ENCODE data around the gene DES.

Gene DES

DNA sequence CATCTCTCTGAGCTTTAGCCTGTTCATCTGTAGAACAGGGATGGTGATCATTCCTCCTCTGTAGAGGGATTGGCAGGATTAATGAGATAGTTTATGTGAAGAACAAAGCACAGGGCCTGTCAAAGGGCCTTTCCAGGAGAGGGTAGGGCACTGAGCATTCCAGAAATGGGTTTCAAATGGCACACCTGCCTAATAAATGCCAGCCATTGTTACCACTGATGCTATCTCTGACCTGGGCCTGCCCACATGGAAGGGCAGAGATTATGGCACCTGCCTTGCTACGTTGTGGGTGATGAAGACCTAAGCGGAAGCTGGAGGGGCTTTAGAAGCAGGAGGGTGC lies 49.5 kb downstream of the DES start:
- H3K27ac ChIP-seq, result no peak overlapping the region

DNA sequence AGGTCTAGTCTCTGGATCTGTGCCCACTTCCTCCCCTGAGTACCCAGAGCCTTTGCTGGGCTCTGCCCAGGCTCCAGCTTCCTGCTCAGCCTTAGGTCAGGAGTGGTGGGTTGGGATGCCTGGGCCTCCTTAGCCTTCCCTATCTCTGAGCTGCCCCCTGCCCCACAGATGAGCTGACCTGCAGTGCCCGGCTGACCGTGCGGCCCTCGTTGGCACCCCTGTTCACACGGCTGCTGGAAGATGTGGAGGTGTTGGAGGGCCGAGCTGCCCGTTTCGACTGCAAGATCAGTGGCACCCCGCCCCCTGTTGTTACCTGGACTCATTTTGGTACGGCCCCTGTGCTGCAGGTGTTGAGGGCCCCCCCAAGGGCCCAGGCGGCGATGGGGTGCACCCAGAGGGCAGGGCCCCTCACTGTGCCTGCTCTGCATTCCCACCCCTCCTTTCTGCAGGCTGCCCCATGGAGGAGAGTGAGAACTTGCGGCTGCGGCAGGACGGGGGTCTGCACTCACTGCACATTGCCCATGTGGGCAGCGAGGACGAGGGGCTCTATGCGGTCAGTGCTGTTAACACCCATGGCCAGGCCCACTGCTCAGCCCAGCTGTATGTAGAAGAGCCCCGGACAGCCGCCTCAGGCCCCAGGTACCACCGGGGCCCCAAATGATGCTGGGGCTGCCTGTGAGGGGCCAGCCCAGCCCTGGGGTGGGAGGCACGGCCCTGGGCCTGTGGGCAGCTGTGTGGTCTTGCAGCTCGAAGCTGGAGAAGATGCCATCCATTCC lies 50.4 kb downstream of the DES start:
- Histone ChIP-seq H3K9me3 (replicated peaks in 1 of 11) (no peaks in the 10 kb centered on the region), H3K9ac (no peak overlapping the region), H4K20me1 (peaks cover 0 to 10% (median 0%) of the 10 kb centered on the region in 11 experiments; a peak in 1 of 22 replicates), H3K36me3 (peaks cover 0 to 7% (median 0%) of the 10 kb centered on the region in 11 experiments; a peak in 4 of 22 replicates), H3K4me3 (no peak overlapping the region), H3K27me3 (no peaks in the 10 kb centered on the region), H3K27ac (no peak overlapping the region), H3K4me2 (peak overlapping the region in 5 of 11 experiments; percentile 5 to 41 (median 24); a peak in 5 of 22 replicates), H3K4me1 (peaks cover 6 to 31% (median 16%) of the 10 kb centered on the region in 10 experiments; a peak in 17 of 20 replicates)
- no peak for TF ChIP-seq Cebpa-rat (IDR thresholded peaks at IDR 0.05)

More for the DNA sequence above, 49.5 kb downstream of the DES start:
- Histone ChIP-seq H3K4me1 (peaks cover 6 to 34% (median 16%) of the 10 kb centered on the region in 10 experiments; a peak in 17 of 20 replicates), H3K9me3 (replicated peaks in 1 of 11) (no peaks in the 10 kb centered on the region), H4K20me1 (0 out of 22 replicates have a peak, but pooled peaks cover 0 to under 1% (median 0%) of the 10 kb centered on the region in 11 experiments), H3K4me3 (no peak overlapping the region), H3K4me2 (peak overlapping the region in 3 of 11 experiments; percentile 7 to 41 (median 26); a peak in 3 of 22 replicates), H3K36me3 (peaks cover 0 to 7% (median 0%) of the 10 kb centered on the region in 11 experiments; a peak in 4 of 22 replicates), H3K27me3 (no peaks in the 10 kb centered on the region), H3K9ac (no peak overlapping the region)
- TF ChIP-seq Cebpa-rat (IDR thresholded peaks at IDR 0.05), result no peak

DNA sequence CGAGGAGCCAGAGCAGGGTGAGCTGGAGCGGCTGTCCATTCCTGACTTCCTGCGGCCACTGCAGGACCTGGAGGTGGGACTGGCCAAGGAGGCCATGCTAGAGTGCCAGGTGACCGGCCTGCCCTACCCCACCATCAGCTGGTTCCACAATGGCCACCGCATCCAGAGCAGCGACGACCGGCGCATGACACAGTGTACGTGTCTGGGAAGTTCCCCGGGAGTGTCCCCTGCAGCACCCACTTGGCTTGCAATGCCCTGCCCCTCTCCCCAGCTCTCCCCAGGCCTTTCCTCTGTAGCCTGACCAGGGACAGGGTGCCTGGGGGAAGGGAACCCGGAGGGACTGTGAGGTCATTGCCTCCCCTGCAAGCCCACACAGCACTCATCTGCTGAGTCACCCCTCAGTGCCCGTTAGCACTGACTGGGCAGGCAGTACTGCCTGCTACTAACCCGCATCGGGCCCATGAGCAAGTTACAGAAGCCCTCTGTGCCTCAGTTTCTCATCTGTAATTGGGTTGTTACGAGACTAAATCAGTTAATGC lies 51.1 kb downstream of the DES start:
- Histone ChIP-seq H4K20me1 (peaks cover 0 to 11% (median 0%) of the 10 kb centered on the region in 11 experiments; a peak in 1 of 22 replicates), H3K4me1 (peaks cover 6 to 25% (median 15%) of the 10 kb centered on the region in 10 experiments; a peak in 17 of 20 replicates), H3K36me3 (peaks cover 0 to 7% (median 0%) of the 10 kb centered on the region in 11 experiments; a peak in 4 of 22 replicates), H3K27ac (no peak overlapping the region), H3K27me3 (no peaks in the 10 kb centered on the region), H3K9me3 (replicated peaks in 1 of 11) (no peaks in the 10 kb centered on the region), H3K9ac (no peak overlapping the region), H3K4me3 (no peak overlapping the region), H3K4me2 (0 out of 22 replicates have a peak overlapping the region, but pooled peaks of 2 of the 11 experiments have one; percentile 3 to 7)
- TF ChIP-seq Cebpa-rat (IDR thresholded peaks at IDR 0.05), result no peak

DNA sequence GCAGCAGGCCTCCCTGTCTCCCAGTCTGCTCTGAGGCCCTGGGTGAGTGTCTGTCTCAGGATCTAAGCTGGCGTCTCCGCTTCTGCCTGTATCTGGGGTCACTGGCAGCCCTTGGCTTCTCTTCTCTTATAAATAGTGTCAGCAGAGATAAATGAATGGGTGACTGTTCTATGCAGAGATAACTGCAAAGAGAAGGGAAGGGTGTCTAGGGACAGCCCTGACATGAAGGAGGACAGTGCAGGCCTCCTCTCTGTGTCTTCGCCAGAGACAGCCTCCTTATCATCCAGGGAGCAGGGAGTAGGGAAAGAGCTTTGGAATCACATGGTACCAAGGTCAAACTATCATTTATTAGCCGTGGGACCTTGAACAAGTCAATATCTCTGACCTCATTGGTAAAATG lies 52.3 kb downstream of the DES start:
- Histone ChIP-seq H3K27ac (no peak overlapping the region), H3K36me3 (peaks cover 0 to 7% (median 0%) of the 10 kb centered on the region in 11 experiments; a peak in 4 of 22 replicates), H3K9ac (no peak overlapping the region), H3K4me1 (peaks cover under 1 to 15% (median 13%) of the 10 kb centered on the region in 10 experiments; a peak in 16 of 20 replicates), H4K20me1 (peaks cover 0 to 11% (median 0%) of the 10 kb centered on the region in 11 experiments; a peak in 1 of 22 replicates), H3K27me3 (no peaks in the 10 kb centered on the region), H3K4me3 (no peak overlapping the region), H3K9me3 (replicated peaks in 1 of 11) (no peaks in the 10 kb centered on the region), H3K4me2 (no peak overlapping the region)
- no peak for TF ChIP-seq Cebpa-rat (IDR thresholded peaks at IDR 0.05)

DNA sequence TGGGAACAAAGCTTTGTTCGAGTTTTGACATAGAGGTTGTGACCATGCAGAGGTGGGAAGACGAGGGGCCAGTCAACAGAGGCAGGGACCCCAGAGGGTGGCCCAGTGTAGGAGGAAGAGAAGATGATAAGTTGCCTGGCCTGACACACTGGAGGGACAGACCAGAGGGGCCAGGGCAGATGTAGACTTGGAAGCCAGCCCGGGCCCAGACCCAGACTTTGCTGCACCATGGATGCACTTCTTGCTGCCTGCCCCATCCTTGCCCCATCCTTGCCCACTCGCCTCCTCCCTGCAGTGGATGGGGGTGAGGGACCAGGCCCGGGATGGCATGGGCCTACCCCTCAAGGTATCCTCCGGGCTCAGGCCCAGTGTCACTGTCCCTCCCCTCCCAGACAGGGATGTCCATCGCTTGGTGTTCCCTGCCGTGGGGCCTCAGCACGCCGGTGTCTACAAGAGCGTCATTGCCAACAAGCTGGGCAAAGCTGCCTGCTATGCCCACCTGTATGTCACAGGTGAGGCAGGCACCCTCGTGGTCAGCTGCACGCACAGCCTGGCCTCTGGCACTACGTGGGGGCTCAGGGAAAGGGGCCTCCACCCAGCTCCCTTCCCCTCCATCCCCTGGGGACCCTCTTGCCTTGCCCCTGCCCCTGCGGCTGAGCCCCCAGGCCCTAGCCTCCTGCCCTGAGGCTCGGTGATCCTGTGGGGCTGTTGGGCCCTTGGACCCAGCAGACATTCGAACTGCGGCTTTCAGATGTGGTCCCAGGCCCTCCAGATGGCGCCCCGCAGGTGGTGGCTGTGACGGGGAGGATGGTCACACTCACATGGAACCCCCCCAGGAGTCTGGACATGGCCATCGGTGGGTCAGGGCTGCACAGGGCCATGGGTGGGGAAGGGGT lies 53.5 kb downstream of the DES start:
- H3K9me3 ChIP-seq (replicated peaks in 1 of 11), result no peaks in the 10 kb centered on the region
- TF ChIP-seq Cebpa-rat (IDR thresholded peaks at IDR 0.05), result no peak
- no peak overlapping the region for H3K4me2 ChIP-seq
- H3K9ac ChIP-seq, result no peak overlapping the region
- peaks cover 0 to 7% (median 0%) of the 10 kb centered on the region in 11 experiments; a peak in 3 of 22 replicates for H3K36me3 ChIP-seq
- H3K27ac ChIP-seq, result no peak overlapping the region
- H3K27me3 ChIP-seq, result no peaks in the 10 kb centered on the region
- no peak overlapping the region for H3K4me3 ChIP-seq
- H4K20me1 ChIP-seq, result peaks cover 0 to 11% (median 0%) of the 10 kb centered on the region in 11 experiments; a peak in 1 of 22 replicates
- H3K4me1 ChIP-seq, result peaks cover 0 to 17% (median 12%) of the 10 kb centered on the region in 10 experiments; a peak in 14 of 20 replicates

DNA sequence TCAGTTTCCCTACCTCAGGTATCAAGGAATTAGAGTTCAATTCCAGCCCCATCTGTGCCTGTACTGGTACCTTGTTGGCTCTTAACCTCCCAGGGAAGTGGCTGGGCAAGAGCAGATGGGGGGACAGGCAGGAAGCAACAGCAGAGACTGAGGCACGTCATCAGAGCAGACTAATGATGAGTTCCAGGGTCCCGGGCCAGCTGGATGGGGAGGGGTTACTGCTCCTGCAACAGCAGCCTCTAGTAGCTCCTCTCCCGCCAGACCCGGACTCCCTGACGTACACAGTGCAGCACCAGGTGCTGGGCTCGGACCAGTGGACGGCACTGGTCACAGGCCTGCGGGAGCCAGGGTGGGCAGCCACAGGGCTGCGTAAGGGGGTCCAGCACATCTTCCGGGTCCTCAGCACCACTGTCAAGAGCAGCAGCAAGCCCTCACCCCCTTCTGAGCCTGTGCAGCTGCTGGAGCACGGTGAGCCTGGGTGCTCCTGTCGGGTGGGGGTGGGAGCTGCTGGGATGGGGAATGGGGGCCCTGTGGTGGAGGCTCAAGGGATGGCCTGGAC lies 54.5 kb downstream of the DES start:
- H3K4me3 ChIP-seq, result no peak overlapping the region
- no peak overlapping the region for H3K27ac ChIP-seq
- no peak overlapping the region for H3K4me2 ChIP-seq
- H3K36me3 ChIP-seq, result peaks cover 0 to 7% (median 0%) of the 10 kb centered on the region in 11 experiments; a peak in 3 of 22 replicates
- H3K27me3 ChIP-seq, result no peaks in the 10 kb centered on the region
- H4K20me1 ChIP-seq, result peaks cover 0 to 13% (median 0%) of the 10 kb centered on the region in 11 experiments; a peak in 1 of 22 replicates
- TF ChIP-seq Cebpa-rat (IDR thresholded peaks at IDR 0.05), result no peak
- no peaks in the 10 kb centered on the region for H3K9me3 ChIP-seq (replicated peaks in 1 of 11)
- no peak overlapping the region for H3K9ac ChIP-seq
- peaks cover 0 to 19% (median 11%) of the 10 kb centered on the region in 10 experiments; a peak in 14 of 20 replicates for H3K4me1 ChIP-seq

DNA sequence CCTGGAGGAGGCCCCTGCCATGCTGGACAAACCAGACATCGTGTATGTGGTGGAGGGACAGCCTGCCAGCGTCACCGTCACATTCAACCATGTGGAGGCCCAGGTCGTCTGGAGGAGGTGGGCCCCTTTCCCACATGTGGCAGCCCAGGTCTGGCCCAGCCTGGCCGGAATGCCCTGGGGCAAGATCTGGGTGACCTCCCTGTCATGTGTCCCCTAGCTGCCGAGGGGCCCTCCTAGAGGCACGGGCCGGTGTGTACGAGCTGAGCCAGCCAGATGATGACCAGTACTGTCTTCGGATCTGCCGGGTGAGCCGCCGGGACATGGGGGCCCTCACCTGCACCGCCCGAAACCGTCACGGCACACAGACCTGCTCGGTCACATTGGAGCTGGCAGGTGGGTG lies 55.3 kb downstream of the DES start:
- Histone ChIP-seq H3K9ac (no peak overlapping the region), H3K27ac (no peak overlapping the region), H3K4me2 (no peak overlapping the region), H3K9me3 (replicated peaks in 1 of 11) (no peaks in the 10 kb centered on the region), H3K36me3 (peaks cover 0 to 7% (median 0%) of the 10 kb centered on the region in 11 experiments; a peak in 3 of 22 replicates), H3K4me1 (peaks cover 0 to 11% (median 3%) of the 10 kb centered on the region in 10 experiments; a peak in 11 of 20 replicates), H3K4me3 (no peak overlapping the region), H3K27me3 (no peaks in the 10 kb centered on the region), H4K20me1 (peaks cover 0 to 21% (median 0%) of the 10 kb centered on the region in 11 experiments; a peak in 1 of 22 replicates)
- TF ChIP-seq Cebpa-rat (IDR thresholded peaks at IDR 0.05), result no peak

All from BLaER1 treated with 17β-estradiol and CSF1 and Interleukin-3, amounts not matched to agents 10 nM and 100 nM (cell line).